ENCODE results near the gene SPATA31A5.
"Not testable (repeated sequence)": the region's sequence is repeated elsewhere in the genome, so short reads cannot be mapped to it uniquely, and the experiment has no call there.

Gene SPATA31A5

DNA sequence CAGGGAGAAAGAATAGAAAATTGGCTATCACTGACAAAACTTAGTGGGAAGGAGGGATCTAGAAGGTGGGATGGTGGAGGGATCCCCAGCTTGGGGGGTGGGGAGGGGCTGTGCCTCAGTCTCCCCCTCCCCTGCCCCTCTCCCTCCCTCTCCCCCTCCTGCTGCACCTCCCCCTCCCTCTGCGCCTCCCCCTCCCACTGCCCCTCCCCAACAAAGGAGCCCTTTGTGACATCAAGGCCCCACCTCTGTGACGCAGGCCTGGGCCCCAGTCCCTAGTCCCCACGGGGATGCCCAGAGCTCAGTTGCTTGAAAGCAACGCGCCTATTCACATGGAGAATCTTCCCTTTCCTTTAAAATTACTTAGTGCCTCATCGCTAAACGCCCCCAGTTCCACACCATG lies at the start of gene SPATA31A5:
SPATA31A5 (plus strand) TSS at position 301 of the 400 bp plus-strand sequence; CDS start at position 330, 29 bp downstream.
- not testable (repeated sequence) for DNase-seq

DNA sequence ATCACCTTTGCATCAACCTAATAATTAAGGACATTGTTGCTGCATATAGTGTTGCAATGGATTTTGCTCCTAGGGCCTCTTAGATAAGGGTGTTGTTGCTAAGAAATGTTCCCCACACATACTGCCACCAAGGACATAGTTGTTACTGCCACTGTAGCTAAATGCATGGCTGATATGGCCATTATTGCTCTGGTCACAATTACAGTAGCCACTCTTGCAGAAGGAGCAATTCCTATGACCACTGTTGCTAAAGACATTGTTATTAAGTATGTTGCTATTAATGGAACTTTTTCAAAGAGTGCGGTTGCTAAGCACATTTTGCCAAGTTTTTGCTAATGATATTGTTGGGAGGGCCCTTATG lies 48.8 kb downstream of the SPATA31A5 start:
- not testable (repeated sequence) for DNase-seq

DNA sequence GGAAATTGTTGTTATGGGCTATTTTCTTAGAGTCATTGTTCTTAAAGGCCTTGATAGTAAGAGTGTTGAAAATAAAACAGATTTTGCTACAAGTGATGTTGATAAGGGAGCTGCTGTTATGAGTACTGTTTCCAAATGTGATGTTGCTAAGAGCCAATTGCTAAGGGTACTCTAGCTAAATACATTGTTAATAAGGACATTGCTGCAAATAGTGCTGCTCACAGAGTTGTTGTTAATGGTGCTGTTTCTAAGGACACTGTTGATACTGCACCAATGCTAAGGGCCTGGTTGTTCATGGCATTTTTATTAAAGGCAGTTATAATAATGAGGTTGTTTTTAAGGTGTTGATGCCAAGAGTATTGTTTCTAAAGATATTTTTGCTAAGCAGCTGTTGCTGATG lies 52.2 kb downstream of the SPATA31A5 start:
- DNase-seq, result not testable (repeated sequence)
